OCI-LY7 (cell line): ENCODE measurements around the gene TNFRSF1A. TPM values are rescaled to one million over a fixed set of nuclear protein-coding genes. Genes with fewer than 3 reads are reported as not detected.

Experiments
- BruUV-seq: library from RNA; stranded (reverse); fragments of 400-500 nt; replicated peaks from 2 replicates; lab custom pipeline; 2021; lab: Mats Ljungman, UMichigan
- CTCF ChIA-PET: fragments of 300-600 bp; sonication (Branson Sonifier 250); formaldehyde crosslinking; loops from one replicate; lab custom pipeline; 2022; ENCODE audit warnings: antibody characterized with exemption; ENCODE audit not compliant: unreplicated experiment; lab: Charles Lee
- POLR2A ChIA-PET: fragments of 300-600 bp; sonication (Branson Sonifier 250); formaldehyde crosslinking; loops from one replicate; lab custom pipeline; 2022; ENCODE audit warnings: antibody characterized with exemption; lab: Charles Lee
- DNase-seq: peaks from one replicate; pipeline ENCODE4 v3.0.0-alpha.2; 2015; ENCODE audit warnings: low spot score
- H2AFZ ChIP-seq: fragments of 200-600 bp; sonication (generic), shearing (Covaris generic); 2 replicates; pipeline ENCODE4 v1.6.1; 2014; ENCODE audit warnings: mild to moderate bottlenecking, antibody characterized with exemption, low read length, moderate library complexity
- H3K27ac ChIP-seq: fragments of 200-600 bp; sonication (generic); 2 replicates; pipeline ENCODE4 v1.5.1; 2014; ENCODE audit warnings: mixed run types, low read depth, mild to moderate bottlenecking, moderate library complexity, low read length, inconsistent platforms; ENCODE audit not compliant: poor library complexity, severe bottlenecking
- H3K36me3 ChIP-seq: fragments of 200-600 bp; sonication (generic); 2 replicates; pipeline ENCODE4 v1.6.1; 2014; ENCODE audit warnings: mild to moderate bottlenecking, antibody characterized with exemption, low read length, moderate library complexity, mixed read lengths; ENCODE audit not compliant: insufficient read depth
- H3K4me1 ChIP-seq: fragments of 200-600 bp; sonication (generic); 2 replicates; pipeline ENCODE4 v1.5.1; 2014; ENCODE audit warnings: mild to moderate bottlenecking, low read length; ENCODE audit not compliant: insufficient read depth, poor library complexity, severe bottlenecking
- H3K4me2 ChIP-seq: fragments of 200-600 bp; sonication (generic); 2 replicates; pipeline ENCODE4 v1.6.1; 2014; ENCODE audit warnings: mild to moderate bottlenecking, low read length
- H3K4me3 ChIP-seq: fragments of 200-600 bp; sonication (generic); 2 replicates; pipeline ENCODE4 v1.5.1; 2014; ENCODE audit warnings: mild to moderate bottlenecking, low read depth, low read length; ENCODE audit not compliant: poor library complexity, severe bottlenecking
- H3K79me2 ChIP-seq: fragments of 200-600 bp; sonication (generic); 2 replicates; pipeline ENCODE4 v1.6.1; 2016; ENCODE audit warnings: low read depth, mild to moderate bottlenecking, low read length, moderate library complexity, mixed read lengths; ENCODE audit not compliant: insufficient read depth
- H3K9me2 ChIP-seq: fragments of 200-600 bp; sonication (generic); 2 replicates; pipeline ENCODE4 v1.6.1; 2016; ENCODE audit warnings: mild to moderate bottlenecking, low read length, mixed read lengths; ENCODE audit not compliant: insufficient read depth
- H3K9me3 ChIP-seq: fragments of 200-600 bp; sonication (generic); 2 replicates; pipeline ENCODE4 v1.6.1; 2014; ENCODE audit warnings: mild to moderate bottlenecking, mixed run types, low read length, mixed read lengths
- H4K20me1 ChIP-seq: fragments of 200-600 bp; sonication (generic); 2 replicates; pipeline ENCODE4 v1.6.1; 2014; ENCODE audit warnings: mild to moderate bottlenecking, antibody characterized with exemption, low read length, moderate library complexity, mixed read lengths; ENCODE audit not compliant: insufficient read depth
- EZH2phosphoT487 ChIP-seq: fragments of 200-600 bp; sonication (generic); IDR thresholded peaks from 2 replicates; pipeline ENCODE4 v1.6.1; 2018; ENCODE audit warnings: low read depth, borderline replicate concordance, mild to moderate bottlenecking, mixed run types, antibody characterized with exemption, low read length, moderate library complexity, mixed read lengths
- intact Hi-C: fragments of 100-400 bp; cut with micrococcal nuclease; formaldehyde crosslinking; loops from one replicate; pipeline ENCODE4 v1.10.0; 2022; ENCODE audit not compliant: unreplicated experiment
- total RNA-seq, 2 experiments: library from RNA; depleted of rRNA in 1 of 2; stranded (reverse); fragments of >200 nt in 1 of 2; shearing (Covaris generic) in 1 of 2; gene quantifications; 2 replicates each; pipeline ENCODE4 v1.2.3, GENCODE V29; 2014 to 2022
- TF ChIP-seq, protein P1 (sequence below): fragments of 200-600 bp; sonication (generic); conservative IDR thresholded peaks from 2 replicates; pipeline ENCODE4 v1.5.1; 2014; ENCODE audit warnings: mild to moderate bottlenecking, antibody characterized with exemption, low read length, moderate library complexity, mixed read lengths

The TNFRSF1A gene
- total RNA-seq, 2 experiments from 2014 or later: 37.3 to 50.9 TPM

DNA sequence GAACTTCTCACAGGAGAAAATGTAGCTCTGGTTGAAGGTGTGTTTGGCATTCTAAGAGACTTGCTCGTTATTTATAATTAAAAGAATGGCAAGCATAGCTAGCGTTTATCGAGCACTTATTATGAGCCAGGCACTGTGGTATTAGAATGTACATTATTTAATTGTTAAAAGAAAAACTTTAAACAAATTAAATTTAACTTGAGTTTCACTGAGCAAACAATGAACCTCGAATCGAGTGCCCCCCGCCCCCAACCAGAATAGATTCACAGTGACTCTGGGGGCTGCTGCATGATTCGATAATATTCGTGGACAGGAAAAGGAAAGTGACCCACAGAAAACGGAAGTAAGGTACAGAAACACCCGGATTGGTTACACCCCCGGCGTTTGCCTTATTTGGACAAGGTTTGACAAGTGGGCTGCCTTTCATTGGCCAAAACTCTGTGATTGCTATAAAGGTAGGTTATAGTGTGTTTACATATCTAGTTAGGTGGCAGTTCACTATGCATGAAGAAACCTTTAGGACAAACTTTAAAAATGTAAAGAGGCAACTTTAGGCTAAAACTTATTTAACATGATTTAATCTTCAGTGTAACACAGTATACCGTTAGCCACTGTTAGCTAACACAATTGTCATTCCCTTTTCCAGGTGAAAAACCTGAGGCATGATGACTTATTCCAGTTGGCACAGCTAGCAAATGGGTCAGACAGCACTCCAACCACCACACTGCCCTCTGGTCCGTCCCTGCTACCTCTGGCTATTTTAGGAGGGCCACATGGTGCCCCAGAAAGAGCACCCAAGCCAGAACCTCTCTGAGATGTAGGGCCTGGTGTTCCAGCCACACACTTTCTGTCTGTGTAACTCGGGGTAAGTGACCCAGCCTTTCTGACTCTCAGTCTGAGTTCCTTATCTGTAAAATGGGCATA lies 26.4 kb upstream of the TNFRSF1A start:
- H2AFZ ChIP-seq: peak overlapping the region; percentile 74
- peaks cover 26% of the 10 kb centered on the region for H3K4me1 ChIP-seq
- peak; percentile 65 for DNase-seq
- TF ChIP-seq, protein P1, sequence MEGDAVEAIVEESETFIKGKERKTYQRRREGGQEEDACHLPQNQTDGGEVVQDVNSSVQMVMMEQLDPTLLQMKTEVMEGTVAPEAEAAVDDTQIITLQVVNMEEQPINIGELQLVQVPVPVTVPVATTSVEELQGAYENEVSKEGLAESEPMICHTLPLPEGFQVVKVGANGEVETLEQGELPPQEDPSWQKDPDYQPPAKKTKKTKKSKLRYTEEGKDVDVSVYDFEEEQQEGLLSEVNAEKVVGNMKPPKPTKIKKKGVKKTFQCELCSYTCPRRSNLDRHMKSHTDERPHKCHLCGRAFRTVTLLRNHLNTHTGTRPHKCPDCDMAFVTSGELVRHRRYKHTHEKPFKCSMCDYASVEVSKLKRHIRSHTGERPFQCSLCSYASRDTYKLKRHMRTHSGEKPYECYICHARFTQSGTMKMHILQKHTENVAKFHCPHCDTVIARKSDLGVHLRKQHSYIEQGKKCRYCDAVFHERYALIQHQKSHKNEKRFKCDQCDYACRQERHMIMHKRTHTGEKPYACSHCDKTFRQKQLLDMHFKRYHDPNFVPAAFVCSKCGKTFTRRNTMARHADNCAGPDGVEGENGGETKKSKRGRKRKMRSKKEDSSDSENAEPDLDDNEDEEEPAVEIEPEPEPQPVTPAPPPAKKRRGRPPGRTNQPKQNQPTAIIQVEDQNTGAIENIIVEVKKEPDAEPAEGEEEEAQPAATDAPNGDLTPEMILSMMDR: no peak; the same call in 1 of the 2 replicates
- TF ChIP-seq EZH2phosphoT487: no peak
- no peaks in the 10 kb centered on the region for H3K36me3 ChIP-seq
- intact Hi-C loops: loop anchor here (1.0 kb wide), 2 partner anchors 33 to 45 kb away; no protein-coding TSS in a partner anchor
- peak overlapping the region; percentile 65 for H3K27ac ChIP-seq
- no peak overlapping the region for H3K4me3 ChIP-seq
- no TSS peak for BruUV-seq
- ChIA-PET CTCF (interaction anchor here (0.6 to 2.1 kb wide), 9 partner anchors 13 to 102 kb away, joined by 3 to 9 read pairs (median 3); partner anchors contain the start of genes TNFRSF1A and VAMP1), POLR2A (interaction anchor here (0.5 to 1.7 kb wide), 14 partner anchors 10 to 243 kb away, joined by 3 to 8 read pairs (median 3); partner anchors contain the start of gene TNFRSF1A)
- H3K9me3 ChIP-seq: no peaks in the 10 kb centered on the region
- no peaks in the 10 kb centered on the region for H4K20me1 ChIP-seq
- no peaks in the 10 kb centered on the region for H3K9me2 ChIP-seq
- no peaks in the 10 kb centered on the region for H3K79me2 ChIP-seq
- peak overlapping the region; percentile 25 for H3K4me2 ChIP-seq

DNA sequence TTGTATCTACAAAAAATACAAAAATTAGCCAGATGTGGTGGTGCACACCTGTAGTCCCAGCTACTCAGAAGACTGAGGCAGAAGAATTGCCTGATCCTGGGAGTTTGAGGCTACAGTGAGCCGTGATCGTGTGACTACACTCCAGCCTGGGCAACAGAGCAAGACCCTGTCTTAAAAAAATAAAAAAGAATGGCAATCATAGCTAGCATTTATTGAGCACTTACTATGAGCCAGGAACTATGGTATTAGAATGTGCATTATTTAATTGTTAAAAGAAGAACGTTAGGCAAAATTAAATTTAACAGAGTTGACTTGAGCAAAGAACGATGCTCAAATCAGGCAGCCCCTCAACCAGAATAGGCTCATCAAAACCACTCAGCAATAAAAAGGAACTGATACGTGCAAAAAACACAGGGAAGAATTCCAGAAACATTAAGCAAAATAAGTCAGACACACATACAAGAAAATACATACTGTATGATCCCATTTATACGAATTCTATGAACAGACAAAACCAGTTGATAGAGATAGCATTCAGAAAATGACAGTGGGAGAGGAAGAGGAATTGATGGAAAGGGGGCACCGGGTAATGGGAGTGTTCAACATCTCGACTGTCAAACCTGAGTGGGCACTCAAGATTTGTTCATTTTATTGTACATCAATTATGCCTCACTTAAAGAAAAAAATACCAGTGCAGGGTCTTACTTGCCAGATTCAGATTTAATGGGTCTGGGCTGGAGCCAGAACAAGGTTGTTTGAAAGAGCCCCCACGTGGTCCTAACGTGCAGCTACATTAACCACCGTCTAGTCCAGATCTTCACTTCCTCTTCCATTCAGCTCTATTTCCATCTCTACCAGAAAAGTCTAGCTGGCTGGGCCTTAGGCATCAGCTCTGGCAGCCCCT lies 25.4 kb upstream of the TNFRSF1A start:
- intact Hi-C loops: loop anchor here (1.0 kb wide), 2 partner anchors 32 to 44 kb away; no protein-coding TSS in a partner anchor
- no TSS peak for BruUV-seq
- POLR2A ChIA-PET: interaction anchor here (0.6 to 1.7 kb wide), 14 partner anchors 9 to 1699 kb away, joined by 3 to 8 read pairs (median 3); partner anchors contain the start of gene TNFRSF1A
- Histone ChIP-seq H3K79me2 (no peaks in the 10 kb centered on the region), H3K9me2 (no peaks in the 10 kb centered on the region), H3K4me2 (peak overlapping the region; percentile 25), H3K27ac (peak overlapping the region; percentile 65), H2AFZ (peak overlapping the region; percentile 74), H3K4me1 (peaks cover 33% of the 10 kb centered on the region), H3K36me3 (no peaks in the 10 kb centered on the region), H4K20me1 (no peaks in the 10 kb centered on the region), H3K9me3 (no peaks in the 10 kb centered on the region), H3K4me3 (no peak overlapping the region)
- CTCF ChIA-PET: interaction anchor here (0.6 to 2.1 kb wide), 9 partner anchors 12 to 98 kb away, joined by 3 to 9 read pairs (median 3); partner anchors contain the start of gene TNFRSF1A
- TF ChIP-seq EZH2phosphoT487: no peak
- TF ChIP-seq, protein P1: peak; percentile 82
- DNase-seq: peak; percentile 87
